ENCODE results near the gene SORBS2. TPM values are rescaled to one million over a fixed set of nuclear protein-coding genes. Genes with fewer than 3 reads are reported as not detected.

Gene SORBS2
- total and polyA plus RNA-seq, 2 donors (not counting 3 experiments of a cell fraction or from before 2014, with no cell fraction given), result 69.8 to 82.5 TPM

DNA sequence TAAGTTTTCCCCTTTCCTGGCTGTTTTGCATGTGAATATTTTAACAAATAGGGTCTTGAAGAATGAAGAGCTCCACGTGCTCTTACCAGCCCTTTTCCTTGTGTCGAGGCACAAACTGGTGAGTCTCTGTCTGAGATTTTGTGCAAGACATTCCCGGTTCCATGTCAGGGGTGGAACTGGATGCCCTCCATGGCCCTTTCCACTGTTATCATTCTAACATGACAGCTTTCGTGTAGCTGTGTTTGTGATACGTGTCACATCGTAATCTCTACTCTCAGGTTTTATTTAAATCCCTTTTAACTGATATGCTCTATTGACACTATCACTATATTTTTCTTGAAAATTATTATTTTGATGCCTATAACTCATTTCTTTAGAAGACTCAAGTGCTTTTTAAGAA, 130.4 kb downstream of the SORBS2 start:
- peaks cover 8% of the 10 kb centered on the region for H3K4me1 ChIP-seq (ENCODE audit: control insufficient read depth, extremely low read depth, insufficient read depth, low read length)
- TF ChIP-seq MYC (IDR thresholded peaks at IDR 0.05; ENCODE audit: low read depth, low read length) (no peak), JUN (IDR thresholded peaks at IDR 0.05; ENCODE audit: borderline replicate concordance, insufficient read depth, insufficient read length, low read depth) (no peak), GATA2 (IDR thresholded peaks at IDR 0.05; ENCODE audit: insufficient read depth, insufficient read length, low read depth, low read length) (no peak), POLR2A (IDR thresholded peaks at IDR 0.05; ENCODE audit: low read depth, low read length) (no peak), FOS (IDR thresholded peaks at IDR 0.05; ENCODE audit: borderline replicate concordance, insufficient read depth, low read length) (no peak)
- TF ChIP-seq, protein P1, sequence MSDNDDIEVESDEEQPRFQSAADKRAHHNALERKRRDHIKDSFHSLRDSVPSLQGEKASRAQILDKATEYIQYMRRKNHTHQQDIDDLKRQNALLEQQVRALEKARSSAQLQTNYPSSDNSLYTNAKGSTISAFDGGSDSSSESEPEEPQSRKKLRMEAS (IDR thresholded peaks at IDR 0.05; ENCODE audit: insufficient read depth, insufficient read length), result no peak
- TF ChIP-seq, protein P2, sequence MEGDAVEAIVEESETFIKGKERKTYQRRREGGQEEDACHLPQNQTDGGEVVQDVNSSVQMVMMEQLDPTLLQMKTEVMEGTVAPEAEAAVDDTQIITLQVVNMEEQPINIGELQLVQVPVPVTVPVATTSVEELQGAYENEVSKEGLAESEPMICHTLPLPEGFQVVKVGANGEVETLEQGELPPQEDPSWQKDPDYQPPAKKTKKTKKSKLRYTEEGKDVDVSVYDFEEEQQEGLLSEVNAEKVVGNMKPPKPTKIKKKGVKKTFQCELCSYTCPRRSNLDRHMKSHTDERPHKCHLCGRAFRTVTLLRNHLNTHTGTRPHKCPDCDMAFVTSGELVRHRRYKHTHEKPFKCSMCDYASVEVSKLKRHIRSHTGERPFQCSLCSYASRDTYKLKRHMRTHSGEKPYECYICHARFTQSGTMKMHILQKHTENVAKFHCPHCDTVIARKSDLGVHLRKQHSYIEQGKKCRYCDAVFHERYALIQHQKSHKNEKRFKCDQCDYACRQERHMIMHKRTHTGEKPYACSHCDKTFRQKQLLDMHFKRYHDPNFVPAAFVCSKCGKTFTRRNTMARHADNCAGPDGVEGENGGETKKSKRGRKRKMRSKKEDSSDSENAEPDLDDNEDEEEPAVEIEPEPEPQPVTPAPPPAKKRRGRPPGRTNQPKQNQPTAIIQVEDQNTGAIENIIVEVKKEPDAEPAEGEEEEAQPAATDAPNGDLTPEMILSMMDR (IDR thresholded peaks at IDR 0.05; ENCODE audit: extremely low read depth in 1 of 2, insufficient read depth in 1 of 2, low read depth in 1 of 2, low read length in 2 of 2), result no peak
- no peak for DNase-seq (ENCODE audit: low read depth, low spot score)
- H3K27me3 ChIP-seq (ENCODE audit: control insufficient read depth in 2 of 2, insufficient read depth in 2 of 2, low read length in 2 of 2), result no peaks in the 10 kb centered on the region
- dilution Hi-C loops (cut with MboI; ENCODE audit: extremely low pct_ligation_motif_present, low sequenced_read_pairs) (no loop called here), intact Hi-C loops (cut with micrococcal nuclease) (no loop called here)
- ChIA-PET CTCF (interaction anchor here (1.0 to 1.6 kb wide), 4 partner anchors 12 to 340 kb away, joined by 3 to 6 read pairs (median 6); no protein-coding TSS in a partner anchor), POLR2A (no interaction called here)
- H3K27ac ChIP-seq (ENCODE audit: insufficient read depth, low read depth, low read length), result peak overlapping the region; percentile 24
- no TSS peak for BruUV-seq (replicated peaks)
- peak overlapping the region; percentile 32 for H3K9ac ChIP-seq (replicated peaks; ENCODE audit: extremely low read depth, insufficient read depth, low read length)
- H3K9me3 ChIP-seq (replicated peaks; ENCODE audit: control insufficient read depth, insufficient read depth, low read length), result no peaks in the 10 kb centered on the region
- no peak overlapping the region for H3K4me2 ChIP-seq (ENCODE audit: insufficient read depth, low read length)
- no peaks in the 10 kb centered on the region for H3K9me1 ChIP-seq (replicated peaks; ENCODE audit: control insufficient read depth, extremely low read depth, insufficient read depth, low read length)
- no peaks in the 10 kb centered on the region for H4K20me1 ChIP-seq (replicated peaks; ENCODE audit: control insufficient read depth, extremely low read depth, insufficient read depth, low read length)
- no peak for FAIRE-seq
- no peaks in the 10 kb centered on the region for H3K79me2 ChIP-seq (ENCODE audit: control insufficient read depth, insufficient read depth, low read length)
- H3K36me3 ChIP-seq (ENCODE audit: control insufficient read depth in 2 of 2, extremely low read depth in 1 of 2, insufficient read depth in 2 of 2, low read length in 2 of 2), result peaks cover 0 to 2% of the 10 kb centered on the region in 2 experiments
- no peak overlapping the region for H3K4me3 ChIP-seq (replicated peaks in 1 of 3; ENCODE audit: insufficient read depth in 1 of 3, low read depth in 1 of 3, low read length in 3 of 3)
- no peak overlapping the region for H2AFZ ChIP-seq (ENCODE audit: low read depth, low read length)

All from endothelial cell of umbilical vein (primary cell).